ENCODE results near the gene WNT7A. TPM values are rescaled to one million over a fixed set of nuclear protein-coding genes. Genes with fewer than 3 reads are reported as not detected.

Gene WNT7A
- total RNA-seq, 4 donors from 2014 or later, result 0.17 TPM; not detected in 3

DNA sequence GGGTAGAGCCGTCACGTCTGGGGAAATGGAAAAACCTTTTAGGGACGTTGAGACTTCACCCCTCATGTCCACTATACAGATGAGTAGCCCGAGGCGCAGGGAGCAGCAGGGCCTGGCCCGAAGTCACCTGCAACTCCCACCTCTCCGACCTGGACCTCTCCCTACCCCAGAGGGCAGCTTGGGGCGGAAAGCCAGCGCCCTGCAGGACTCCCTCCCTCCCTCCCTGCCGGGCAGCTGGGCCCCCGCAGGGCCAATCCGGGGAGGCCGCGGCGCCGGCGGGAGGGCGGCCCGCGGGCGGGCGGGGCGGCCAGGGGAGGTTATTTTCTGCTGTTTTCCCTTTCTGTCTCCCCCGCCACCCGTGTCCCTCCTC lies 2.0 kb downstream of the WNT7A start:
- TF ChIP-seq, protein P1, sequence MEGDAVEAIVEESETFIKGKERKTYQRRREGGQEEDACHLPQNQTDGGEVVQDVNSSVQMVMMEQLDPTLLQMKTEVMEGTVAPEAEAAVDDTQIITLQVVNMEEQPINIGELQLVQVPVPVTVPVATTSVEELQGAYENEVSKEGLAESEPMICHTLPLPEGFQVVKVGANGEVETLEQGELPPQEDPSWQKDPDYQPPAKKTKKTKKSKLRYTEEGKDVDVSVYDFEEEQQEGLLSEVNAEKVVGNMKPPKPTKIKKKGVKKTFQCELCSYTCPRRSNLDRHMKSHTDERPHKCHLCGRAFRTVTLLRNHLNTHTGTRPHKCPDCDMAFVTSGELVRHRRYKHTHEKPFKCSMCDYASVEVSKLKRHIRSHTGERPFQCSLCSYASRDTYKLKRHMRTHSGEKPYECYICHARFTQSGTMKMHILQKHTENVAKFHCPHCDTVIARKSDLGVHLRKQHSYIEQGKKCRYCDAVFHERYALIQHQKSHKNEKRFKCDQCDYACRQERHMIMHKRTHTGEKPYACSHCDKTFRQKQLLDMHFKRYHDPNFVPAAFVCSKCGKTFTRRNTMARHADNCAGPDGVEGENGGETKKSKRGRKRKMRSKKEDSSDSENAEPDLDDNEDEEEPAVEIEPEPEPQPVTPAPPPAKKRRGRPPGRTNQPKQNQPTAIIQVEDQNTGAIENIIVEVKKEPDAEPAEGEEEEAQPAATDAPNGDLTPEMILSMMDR (IDR thresholded peaks at IDR 0.05; ENCODE audit: low read depth), result no peak

DNA sequence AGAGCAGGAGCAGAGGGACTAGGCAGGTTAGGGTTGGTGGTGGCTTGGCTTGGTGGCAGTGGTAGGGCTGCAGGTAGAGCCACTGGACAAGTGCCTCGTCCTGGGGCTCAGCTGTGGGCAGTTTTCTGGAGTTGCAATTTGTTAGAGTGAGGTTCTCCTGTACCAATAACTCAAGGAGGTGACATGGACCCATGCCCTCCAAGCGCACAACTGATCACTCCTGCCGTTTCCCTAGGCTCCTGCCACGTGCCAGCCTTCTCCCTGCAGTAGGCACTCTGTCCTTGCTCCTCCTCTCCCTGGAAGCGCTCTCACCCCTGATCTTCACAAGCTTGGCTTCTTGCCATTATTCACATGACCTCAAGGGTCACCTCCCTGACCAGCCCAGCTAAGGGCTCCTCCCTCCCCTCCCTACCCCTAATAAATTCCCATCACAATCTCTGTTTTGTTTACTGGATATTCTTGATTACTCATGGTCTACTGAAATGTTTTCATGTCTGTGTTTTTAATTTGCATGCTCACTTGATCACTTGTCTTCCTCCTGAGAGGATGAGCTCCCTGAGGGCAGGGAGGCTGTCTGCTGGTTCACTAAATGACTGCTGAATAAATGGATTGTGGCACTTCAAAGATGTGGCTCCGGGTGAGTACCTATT lies 3.3 kb downstream of the WNT7A start:
- TF ChIP-seq, protein P1 (IDR thresholded peaks at IDR 0.05; ENCODE audit: low read depth), result no peak

DNA sequence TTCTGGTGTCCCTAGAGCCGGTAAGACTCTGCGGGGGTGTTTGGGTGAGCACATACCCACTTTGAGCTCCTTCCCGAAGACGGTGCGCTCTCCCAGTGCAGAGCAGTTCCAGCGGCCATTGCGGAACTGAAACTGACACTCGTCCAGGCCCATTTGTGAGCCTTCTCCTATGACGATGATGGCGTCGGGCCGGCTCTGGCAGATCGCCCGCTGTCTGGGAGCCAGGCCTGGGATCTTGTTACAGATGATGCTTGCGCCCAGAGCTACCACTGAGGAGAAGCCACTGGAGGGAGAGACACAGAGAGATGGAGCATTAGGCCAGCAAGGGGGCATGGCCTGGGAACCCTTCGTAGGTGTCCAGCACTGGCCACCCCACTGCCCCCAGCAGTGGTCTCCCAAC lies 5.0 kb downstream of the WNT7A start:
- TF ChIP-seq, protein P1 (IDR thresholded peaks at IDR 0.05; ENCODE audit: low read depth), result no peak

DNA sequence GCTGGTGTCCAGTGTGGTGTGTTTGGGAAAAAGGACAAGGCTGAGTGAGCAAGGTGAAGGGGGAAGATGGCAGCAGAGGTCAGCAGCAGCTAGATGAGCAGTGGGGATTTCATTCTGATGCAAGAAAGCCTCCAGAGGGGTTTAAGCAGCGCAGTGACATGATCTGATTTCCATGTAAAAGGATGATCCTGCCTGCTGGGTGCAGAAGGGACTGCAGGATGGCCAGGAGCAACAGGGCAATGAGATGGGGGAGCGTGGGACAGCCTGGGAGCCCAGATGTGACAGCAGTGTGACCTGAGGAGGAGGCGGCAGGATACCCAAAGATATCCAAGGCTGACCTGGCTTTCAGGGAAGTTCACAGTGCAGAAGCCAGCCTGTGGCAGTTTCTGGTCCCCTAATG lies 6.1 kb downstream of the WNT7A start:
- TF ChIP-seq, protein P1 (IDR thresholded peaks at IDR 0.05; ENCODE audit: low read depth), result no peak

DNA sequence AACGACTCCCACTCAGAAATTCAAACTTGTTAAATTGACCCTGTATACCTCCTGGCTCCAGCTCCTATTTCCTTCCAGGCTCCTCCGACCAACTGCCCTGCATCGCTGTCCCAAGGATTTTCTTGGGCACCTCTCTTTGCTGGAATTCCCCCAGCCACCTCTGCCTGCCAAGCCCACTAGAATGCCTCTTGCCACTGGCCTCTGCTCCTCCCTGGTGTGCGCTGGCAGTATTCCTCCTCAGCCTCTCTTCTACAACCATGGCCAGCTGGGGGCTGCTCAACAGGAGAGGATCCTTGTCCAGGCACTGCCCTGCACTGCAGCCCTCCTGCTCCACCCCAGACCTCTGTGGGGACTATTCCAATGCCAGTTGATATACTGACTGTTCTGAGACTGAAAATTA lies 7.4 kb downstream of the WNT7A start:
- TF ChIP-seq, protein P1 (IDR thresholded peaks at IDR 0.05; ENCODE audit: low read depth), result no peak

DNA sequence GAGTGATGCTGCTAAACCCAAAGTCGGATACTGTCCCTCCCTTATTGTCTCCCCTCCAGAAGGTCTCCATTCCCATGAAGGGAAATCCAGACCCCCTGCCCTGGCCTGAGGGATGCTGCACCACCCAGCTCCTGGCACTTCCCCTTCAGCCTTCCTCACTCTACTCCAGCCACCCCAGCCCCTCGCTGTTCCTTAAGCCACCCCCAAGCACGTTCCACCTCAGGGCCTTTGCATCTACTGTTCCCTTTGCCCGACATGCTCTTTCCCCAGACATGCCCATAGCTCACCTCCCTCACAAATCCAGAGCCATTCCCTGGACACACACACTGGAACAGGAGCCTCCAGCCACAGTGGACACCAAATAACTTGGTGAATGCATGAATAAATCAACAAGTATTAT lies 8.1 kb downstream of the WNT7A start:
- TF ChIP-seq, protein P1 (IDR thresholded peaks at IDR 0.05; ENCODE audit: low read depth), result no peak

DNA sequence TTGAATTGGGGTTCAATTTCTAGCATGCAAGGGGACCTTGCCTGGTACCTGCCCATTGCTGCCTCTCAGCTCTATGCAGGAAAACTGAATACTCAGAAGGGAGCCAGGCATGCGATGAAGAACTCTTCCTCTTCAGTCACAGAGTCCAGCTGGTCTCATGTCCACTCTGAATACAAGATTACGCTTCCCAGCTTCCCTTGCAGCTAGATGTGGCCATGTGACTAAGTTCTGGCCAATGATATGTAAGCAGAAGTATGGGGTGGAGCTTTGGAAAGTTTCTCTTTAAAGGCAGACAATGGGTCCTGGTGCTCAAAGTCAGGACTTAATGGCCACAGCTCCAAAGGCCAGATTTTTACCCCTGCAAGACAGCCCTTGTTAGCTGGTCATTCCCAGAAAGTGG lies 9.0 kb downstream of the WNT7A start:
- TF ChIP-seq, protein P1 (IDR thresholded peaks at IDR 0.05; ENCODE audit: low read depth), result no peak

Data from subcutaneous adipose tissue (tissue), 4 donors.